HUES48 (cell line): ENCODE measurements around the gene VSIR.

Experiments used
- H3K27ac ChIP-seq: one replicate; pipeline ENCODE4 v1.7.0; 2013; ENCODE audit warnings: low read depth, low read length, inconsistent platforms
- H3K27me3 ChIP-seq: 2 replicates; pipeline ENCODE4 v1.6.1; 2013; ENCODE audit warnings: mild to moderate bottlenecking, low read length; ENCODE audit not compliant: control insufficient read depth, insufficient read depth
- H3K36me3 ChIP-seq: 2 replicates; pipeline ENCODE4 v1.6.1; 2013; ENCODE audit warnings: low read length; ENCODE audit not compliant: control insufficient read depth, insufficient read depth
- H3K4me1 ChIP-seq: 2 replicates; pipeline ENCODE4 v1.6.1; 2013; ENCODE audit warnings: mild to moderate bottlenecking, low read length; ENCODE audit not compliant: control insufficient read depth, insufficient read depth
- H3K4me3 ChIP-seq: 2 replicates; pipeline ENCODE4 v1.5.1; 2013; ENCODE audit warnings: mild to moderate bottlenecking, low read depth, low read length
- H3K9ac ChIP-seq: 2 replicates; pipeline ENCODE4 v1.6.1; 2013; ENCODE audit warnings: mild to moderate bottlenecking, low read depth, low read length, moderate library complexity
- H3K9me3 ChIP-seq: 2 replicates; pipeline ENCODE4 v1.6.1; 2013; ENCODE audit warnings: low read length; ENCODE audit not compliant: control insufficient read depth, insufficient read depth

Gene VSIR

DNA sequence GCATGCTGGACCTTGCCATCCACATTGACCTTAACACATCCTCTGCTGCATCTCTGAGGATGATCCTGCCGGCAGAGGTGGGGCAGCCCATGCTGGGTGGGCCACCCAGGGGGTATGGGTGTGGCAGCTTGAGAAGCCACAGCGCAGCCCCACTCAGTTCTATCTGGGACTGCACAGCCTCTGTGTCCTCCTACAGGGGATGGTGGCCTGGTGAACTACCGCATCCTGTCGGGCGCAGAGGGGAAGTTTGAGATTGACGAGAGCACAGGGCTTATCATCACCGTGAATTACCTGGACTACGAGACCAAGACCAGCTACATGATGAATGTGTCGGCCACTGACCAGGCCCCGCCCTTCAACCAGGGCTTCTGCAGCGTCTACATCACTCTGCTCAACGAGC, 41.5 kb downstream of the VSIR start:
- H3K9ac ChIP-seq: no peak overlapping the region
- no peak overlapping the region for H3K4me3 ChIP-seq
- no peaks in the 10 kb centered on the region for H3K27me3 ChIP-seq
- H3K4me1 ChIP-seq: no peaks in the 10 kb centered on the region
- H3K36me3 ChIP-seq: no peaks in the 10 kb centered on the region
- no peak overlapping the region for H3K27ac ChIP-seq
- no peaks in the 10 kb centered on the region for H3K9me3 ChIP-seq

DNA sequence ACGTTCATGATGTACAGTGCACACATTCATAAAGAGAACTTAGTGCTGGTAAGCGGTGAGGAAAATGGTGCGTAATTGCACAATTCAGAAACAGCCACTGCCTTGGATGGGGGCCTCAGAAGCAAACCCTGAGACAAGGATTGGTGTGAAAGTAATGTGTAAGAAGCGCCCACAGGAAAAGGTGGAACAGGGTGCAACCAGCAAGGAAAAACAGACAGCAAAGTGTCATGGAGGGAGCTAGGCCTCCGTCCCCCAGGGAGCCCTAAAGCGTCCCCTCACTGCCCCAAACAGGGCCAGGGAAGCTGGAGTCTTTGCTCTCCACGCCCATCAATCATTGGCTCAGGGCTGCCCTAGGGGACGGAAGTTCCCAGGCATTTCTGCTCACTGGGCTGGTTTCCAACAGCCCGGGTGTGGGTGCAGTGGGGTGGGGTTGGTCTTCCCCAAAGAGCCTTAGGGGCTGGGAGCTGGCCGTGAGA, 44.1 kb downstream of the VSIR start:
- H3K27ac ChIP-seq: no peak overlapping the region
- H3K36me3 ChIP-seq: no peaks in the 10 kb centered on the region
- no peak overlapping the region for H3K9ac ChIP-seq

DNA sequence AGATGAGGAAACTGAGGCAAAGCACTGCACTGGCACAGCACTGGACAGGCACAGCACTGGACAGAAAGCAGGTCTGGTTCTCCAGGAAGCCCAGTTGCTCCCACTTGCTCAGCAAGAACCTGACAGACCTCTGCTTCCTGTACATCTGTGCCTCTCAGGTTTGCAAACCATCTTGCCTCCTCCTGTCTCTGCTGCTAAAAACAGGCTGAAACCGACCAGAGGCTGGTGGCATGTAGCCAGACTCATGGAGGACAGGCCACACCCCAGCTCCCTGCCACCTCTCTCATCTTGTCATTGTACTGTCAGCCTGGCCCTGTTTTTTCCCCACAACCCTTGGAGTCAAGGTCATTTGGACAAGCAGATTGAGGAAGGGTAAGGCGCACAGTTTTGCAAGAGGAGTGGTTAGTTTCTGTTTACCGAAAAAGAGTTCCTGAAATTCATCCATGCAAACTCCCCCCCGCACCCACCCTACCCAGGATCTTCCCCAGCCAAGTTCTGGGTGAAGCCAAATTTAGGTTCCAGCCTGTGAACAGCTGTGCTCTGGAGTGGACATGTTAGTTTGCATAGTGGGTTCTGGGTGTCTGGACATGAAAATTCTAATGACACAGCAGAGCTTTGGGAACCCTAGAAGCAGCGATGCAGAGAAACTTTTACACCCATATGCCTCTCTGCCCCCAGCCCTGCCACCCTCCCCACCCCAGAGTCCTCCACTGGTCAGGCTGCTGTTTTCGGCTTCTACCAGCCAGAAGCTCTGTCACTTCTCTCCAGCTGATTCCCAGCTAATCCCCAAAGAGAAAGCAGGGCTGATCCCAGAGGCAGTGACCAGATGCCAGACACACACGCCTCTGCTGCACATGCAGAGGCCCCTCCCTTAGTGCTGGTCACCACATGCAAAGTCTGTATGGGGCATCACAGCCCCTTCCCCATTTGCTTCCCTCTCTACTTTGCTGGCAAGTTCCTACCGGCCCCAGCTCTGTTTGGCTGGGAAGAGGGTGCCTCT, 45.3 kb downstream of the VSIR start:
- no peaks in the 10 kb centered on the region for H3K9me3 ChIP-seq
- no peaks in the 10 kb centered on the region for H3K36me3 ChIP-seq
- H3K27me3 ChIP-seq: no peaks in the 10 kb centered on the region
- H3K27ac ChIP-seq: no peak overlapping the region
- H3K4me1 ChIP-seq: peaks cover 3% of the 10 kb centered on the region; the same call in 1 of the 2 replicates
- H3K4me3 ChIP-seq: no peak overlapping the region
- H3K9ac ChIP-seq: no peak overlapping the region

More for the DNA sequence above, 44.1 kb downstream of the VSIR start:
- Histone ChIP-seq H3K9me3 (no peaks in the 10 kb centered on the region), H3K4me1 (peaks cover 3% of the 10 kb centered on the region; the same call in 1 of the 2 replicates), H3K27me3 (no peaks in the 10 kb centered on the region), H3K4me3 (no peak overlapping the region)

- Histone ChIP-seq H3K4me3 (no peak overlapping the region), H3K27ac (no peak overlapping the region), H3K4me1 (peaks cover 3% of the 10 kb centered on the region; the same call in 1 of the 2 replicates)
Observed at GRCh38 chr10:71727105-71727737, 46.1 kb downstream of the VSIR start.

GRCh38 chr10:71726580-71727104, 46.7 kb downstream of the VSIR start:
- Histone ChIP-seq H3K27ac (no peak overlapping the region), H3K9ac (no peak overlapping the region), H3K9me3 (no peaks in the 10 kb centered on the region), H3K27me3 (no peaks in the 10 kb centered on the region), H3K4me3 (no peak overlapping the region), H3K4me1 (peaks cover 3% of the 10 kb centered on the region; the same call in 1 of the 2 replicates), H3K36me3 (no peaks in the 10 kb centered on the region)

More at GRCh38 chr10:71727105-71727737, 46.1 kb downstream of the VSIR start:
- no peaks in the 10 kb centered on the region for H3K9me3 ChIP-seq
- H3K9ac ChIP-seq: no peak overlapping the region
- H3K27me3 ChIP-seq: no peaks in the 10 kb centered on the region
- H3K36me3 ChIP-seq: no peaks in the 10 kb centered on the region

- no peak overlapping the region for H3K4me3 ChIP-seq
- H3K36me3 ChIP-seq: no peaks in the 10 kb centered on the region
- H3K9ac ChIP-seq: no peak overlapping the region
- no peaks in the 10 kb centered on the region for H3K9me3 ChIP-seq
- H3K4me1 ChIP-seq: peaks cover 3% of the 10 kb centered on the region; the same call in 1 of the 2 replicates
- H3K27ac ChIP-seq: no peak overlapping the region
- H3K27me3 ChIP-seq: no peaks in the 10 kb centered on the region
Observed at GRCh38 chr10:71725998-71726579, 47.2 kb downstream of the VSIR start.

DNA sequence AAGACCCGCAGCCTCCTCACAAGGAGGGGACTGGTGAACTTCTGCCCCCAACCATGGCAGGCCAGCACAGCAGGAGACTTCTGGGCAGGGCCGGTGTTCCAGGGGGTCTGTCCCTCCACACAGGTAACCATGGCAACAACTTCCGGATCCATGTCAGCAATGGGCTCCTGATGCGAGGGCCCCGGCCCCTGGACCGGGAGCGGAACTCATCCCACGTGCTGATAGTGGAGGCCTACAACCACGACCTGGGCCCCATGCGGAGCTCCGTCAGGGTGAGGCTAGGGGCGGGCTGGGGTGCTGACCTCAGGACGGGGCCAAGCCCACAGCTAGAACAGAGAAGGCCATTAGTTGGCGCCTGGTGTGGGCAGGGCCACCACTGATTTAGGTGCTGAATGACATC, 48.1 kb downstream of the VSIR start:
- no peaks in the 10 kb centered on the region for H3K36me3 ChIP-seq
- H3K4me1 ChIP-seq: peaks cover 3% of the 10 kb centered on the region; the same call in 1 of the 2 replicates
- H3K9ac ChIP-seq: no peak overlapping the region
- no peaks in the 10 kb centered on the region for H3K9me3 ChIP-seq
- no peak overlapping the region for H3K27ac ChIP-seq
- H3K4me3 ChIP-seq: no peak overlapping the region
- H3K27me3 ChIP-seq: no peaks in the 10 kb centered on the region

- Histone ChIP-seq H3K4me3 (no peak overlapping the region), H3K36me3 (no peaks in the 10 kb centered on the region), H3K9ac (no peak overlapping the region), H3K27ac (no peak overlapping the region), H3K4me1 (peaks cover 9% of the 10 kb centered on the region), H3K27me3 (no peaks in the 10 kb centered on the region), H3K9me3 (no peaks in the 10 kb centered on the region)
Observed at GRCh38 chr10:71724539-71724938, 48.8 kb downstream of the VSIR start.

- H3K4me1 ChIP-seq: peaks cover 12% of the 10 kb centered on the region
- H3K27ac ChIP-seq: no peak overlapping the region
- no peak overlapping the region for H3K9ac ChIP-seq
- no peaks in the 10 kb centered on the region for H3K9me3 ChIP-seq
- no peaks in the 10 kb centered on the region for H3K27me3 ChIP-seq
- H3K4me3 ChIP-seq: no peak overlapping the region
- no peaks in the 10 kb centered on the region for H3K36me3 ChIP-seq
Observed at GRCh38 chr10:71723311-71723710, 50.0 kb downstream of the VSIR start.

DNA sequence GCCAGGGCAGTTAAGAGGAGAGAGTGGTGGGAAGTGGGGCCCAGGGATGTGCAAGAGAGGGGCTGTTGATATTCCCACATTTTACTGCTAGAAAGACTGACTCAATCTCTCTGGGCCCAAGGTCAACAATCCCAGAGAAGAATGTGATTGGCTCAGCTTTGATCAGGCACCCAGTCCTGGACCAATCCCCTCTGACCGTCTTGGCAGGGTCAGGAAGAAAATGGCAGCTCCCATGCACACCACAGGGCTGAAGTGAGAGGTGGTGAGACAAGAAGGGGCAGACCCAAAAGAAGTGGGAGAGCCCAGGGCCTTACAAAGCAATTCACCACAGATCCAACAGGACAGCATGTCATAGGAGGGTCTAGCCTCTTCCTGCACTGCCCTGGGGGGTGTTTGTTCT, 50.5 kb downstream of the VSIR start:
- Histone ChIP-seq H3K9me3 (no peaks in the 10 kb centered on the region), H3K4me1 (peaks cover 12% of the 10 kb centered on the region), H3K27ac (no peak overlapping the region), H3K9ac (no peak overlapping the region), H3K36me3 (no peaks in the 10 kb centered on the region), H3K27me3 (no peaks in the 10 kb centered on the region), H3K4me3 (no peak overlapping the region)
